ENCODE measurements around the gene OR2T27.
A peak's percentile ranks its signal among the peaks of the same experiment; 100 is the strongest.
"Not testable (repeated sequence)": the region's sequence is repeated elsewhere in the genome, so short reads cannot be mapped to it uniquely, and the experiment has no call there.

OR2T27 gene

GRCh38 chr1:248642971-248643651, 12.2 kb downstream of the OR2T27 start:
- not testable (repeated sequence) for DNase-seq (ENCODE audit: low read depth); H3K4me3 ChIP-seq (ENCODE audit: low read length)

GRCh38 chr1:248641583-248641982, 13.7 kb downstream of the OR2T27 start:
- DNase-seq (ENCODE audit: low read depth) = not testable (repeated sequence)

GRCh38 chr1:248640906-248641305, 14.4 kb downstream of the OR2T27 start:
- not testable (repeated sequence) for DNase-seq (ENCODE audit: low read depth); H3K4me3 ChIP-seq (ENCODE audit: low read length)

More at GRCh38 chr1:248641583-248641982, 13.7 kb downstream of the OR2T27 start:
- H3K4me3 ChIP-seq (ENCODE audit: low read length) = not testable (repeated sequence)

- not testable (repeated sequence) for DNase-seq (ENCODE audit: low read depth); H3K4me3 ChIP-seq (ENCODE audit: low read length)
Measured at GRCh38 chr1:248639652-248640051, 15.7 kb downstream of the OR2T27 start.

- not testable (repeated sequence) for H3K4me3 ChIP-seq (ENCODE audit: low read length)
Measured at GRCh38 chr1:248636612-248637011, 18.7 kb downstream of the OR2T27 start.

GRCh38 chr1:248634991-248635390, 20.3 kb downstream of the OR2T27 start, which contains the start of gene OR2T11:
TSS of gene OR2T11 (minus strand) at chr1:248635091. CDS start at chr1:248627128, 7,963 bp downstream.
- DNase-seq (ENCODE audit: low read depth); H3K4me3 ChIP-seq (ENCODE audit: low read length): not testable (repeated sequence)

More at GRCh38 chr1:248636612-248637011, 18.7 kb downstream of the OR2T27 start:
- not testable (repeated sequence) for DNase-seq (ENCODE audit: low read depth)

GRCh38 chr1:248631354-248632008, 23.8 kb downstream of the OR2T27 start:
- no peak overlapping the region for H3K4me3 ChIP-seq (ENCODE audit: low read length)
- DNase-seq (ENCODE audit: low read depth) = peak; percentile 2
- no peak for TF ChIP-seq CTCF (conservative IDR thresholded peaks at IDR 0.05; ENCODE audit: low read length)

- no peak for DNase-seq (ENCODE audit: low read depth)
- TF ChIP-seq CTCF (conservative IDR thresholded peaks at IDR 0.05; ENCODE audit: low read length) = no peak
- H3K4me3 ChIP-seq (ENCODE audit: low read length) = no peak overlapping the region
Measured at GRCh38 chr1:248630551-248630950, 24.8 kb downstream of the OR2T27 start.

- no peak for TF ChIP-seq CTCF (conservative IDR thresholded peaks at IDR 0.05; ENCODE audit: low read length)
- no peak for DNase-seq (ENCODE audit: low read depth)
- no peak overlapping the region for H3K4me3 ChIP-seq (ENCODE audit: low read length)
Measured at GRCh38 chr1:248627971-248628844, 27.1 kb downstream of the OR2T27 start.

GRCh38 chr1:248625971-248626370, 29.4 kb downstream of the OR2T27 start:
- TF ChIP-seq CTCF (conservative IDR thresholded peaks at IDR 0.05; ENCODE audit: low read length) = no peak
- DNase-seq (ENCODE audit: low read depth) = no peak
- H3K4me3 ChIP-seq (ENCODE audit: low read length) = no peak overlapping the region
